Thyroid gland (tissue), 4 donors: ENCODE data around the gene YPEL1.

Source experiments
- POLR2A ChIP-seq, 2 donors: fragments of 450-650 bp; IDR thresholded peaks; one replicate each; pipeline ENCODE4 v1.6.1; 2017; ENCODE audit warnings: antibody characterized with exemption in 2 of 2, mild to moderate bottlenecking in 2 of 2, moderate library complexity in 1 of 2
- TF ChIP-seq, protein P1 (sequence below), 6 experiments: fragments of 200-600 bp in 3 of 6; fragments of 450-650 bp in 3 of 6; sonication (generic) in 3 of 6; IDR thresholded peaks; one replicate each; pipeline ENCODE4 v1.5.1; 2016 to 2019; ENCODE audit warnings: antibody characterized with exemption in 6 of 6, mild to moderate bottlenecking in 2 of 6, inconsistent platforms in 1 of 6, moderate library complexity in 1 of 6

DNA sequence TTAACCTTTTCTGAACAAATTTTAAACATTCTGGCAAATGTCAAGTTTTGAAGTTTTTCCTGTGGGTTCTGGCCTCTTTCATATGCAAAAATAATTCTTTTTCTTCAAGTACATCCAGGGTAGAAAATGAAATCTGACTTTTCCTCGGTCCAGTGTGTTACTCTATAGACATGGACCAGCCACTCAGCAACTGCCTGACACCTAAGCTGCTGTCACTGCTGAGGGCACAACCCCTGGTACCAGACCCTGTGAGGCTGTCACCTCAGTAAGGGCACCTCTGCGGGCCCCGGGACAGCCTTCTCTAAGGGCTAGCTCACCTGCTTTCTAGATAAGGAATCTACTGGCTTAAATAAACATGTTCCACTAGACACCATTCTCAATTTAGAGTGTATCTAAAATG is 36.0 kb downstream of the YPEL1 start:
- TF ChIP-seq, protein P1, sequence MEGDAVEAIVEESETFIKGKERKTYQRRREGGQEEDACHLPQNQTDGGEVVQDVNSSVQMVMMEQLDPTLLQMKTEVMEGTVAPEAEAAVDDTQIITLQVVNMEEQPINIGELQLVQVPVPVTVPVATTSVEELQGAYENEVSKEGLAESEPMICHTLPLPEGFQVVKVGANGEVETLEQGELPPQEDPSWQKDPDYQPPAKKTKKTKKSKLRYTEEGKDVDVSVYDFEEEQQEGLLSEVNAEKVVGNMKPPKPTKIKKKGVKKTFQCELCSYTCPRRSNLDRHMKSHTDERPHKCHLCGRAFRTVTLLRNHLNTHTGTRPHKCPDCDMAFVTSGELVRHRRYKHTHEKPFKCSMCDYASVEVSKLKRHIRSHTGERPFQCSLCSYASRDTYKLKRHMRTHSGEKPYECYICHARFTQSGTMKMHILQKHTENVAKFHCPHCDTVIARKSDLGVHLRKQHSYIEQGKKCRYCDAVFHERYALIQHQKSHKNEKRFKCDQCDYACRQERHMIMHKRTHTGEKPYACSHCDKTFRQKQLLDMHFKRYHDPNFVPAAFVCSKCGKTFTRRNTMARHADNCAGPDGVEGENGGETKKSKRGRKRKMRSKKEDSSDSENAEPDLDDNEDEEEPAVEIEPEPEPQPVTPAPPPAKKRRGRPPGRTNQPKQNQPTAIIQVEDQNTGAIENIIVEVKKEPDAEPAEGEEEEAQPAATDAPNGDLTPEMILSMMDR (IDR thresholded peaks at IDR 0.05): no peak
- no peak for TF ChIP-seq POLR2A (IDR thresholded peaks at IDR 0.05)
